HEK293T (cell line): ENCODE results near the gene SNRNP200.

Source experiments
- ARNT ChIP-seq: fragments of 450-650 bp; IDR thresholded peaks from 2 replicates; pipeline ENCODE4 v1.6.1; 2017; ENCODE audit warnings: mild to moderate bottlenecking
- BHLHE40 ChIP-seq: fragments of 450-650 bp; IDR thresholded peaks from 2 replicates; pipeline ENCODE4 v1.6.1; 2016; ENCODE audit warnings: mild to moderate bottlenecking, moderate library complexity, borderline replicate concordance
- CTBP1 ChIP-seq: fragments of 450-650 bp; IDR thresholded peaks from 2 replicates; pipeline ENCODE4 v1.6.1; 2016; ENCODE audit warnings: borderline replicate concordance
- ELF4 ChIP-seq: fragments of 450-650 bp; IDR thresholded peaks from 2 replicates; pipeline ENCODE4 v1.6.1; 2017; ENCODE audit warnings: antibody characterized with exemption
- FOXA1 ChIP-seq: fragments of 450-650 bp; IDR thresholded peaks from 2 replicates; pipeline ENCODE4 v1.6.1; 2016; ENCODE audit warnings: mild to moderate bottlenecking
- FOXK2 ChIP-seq: fragments of 450-650 bp; IDR thresholded peaks from 2 replicates; pipeline ENCODE4 v1.6.1; 2016; ENCODE audit warnings: mild to moderate bottlenecking
- FOXM1 ChIP-seq: fragments of 450-650 bp; IDR thresholded peaks from 2 replicates; pipeline ENCODE4 v1.6.1; 2017; ENCODE audit warnings: mild to moderate bottlenecking, borderline replicate concordance
- HDGF ChIP-seq: fragments of 450-650 bp; IDR thresholded peaks from 2 replicates; pipeline ENCODE4 v1.6.1; 2017; ENCODE audit warnings: antibody characterized with exemption, borderline replicate concordance
- LEF1 ChIP-seq: fragments of 450-650 bp; IDR thresholded peaks from 2 replicates; pipeline ENCODE4 v1.6.1; 2017; ENCODE audit warnings: mild to moderate bottlenecking, borderline replicate concordance
- SP1 ChIP-seq: fragments of 450-650 bp; IDR thresholded peaks from 2 replicates; pipeline ENCODE4 v1.6.1; 2017
- SUZ12 ChIP-seq: fragments of 450-650 bp; IDR thresholded peaks from 2 replicates; pipeline ENCODE4 v1.6.1; 2016; ENCODE audit warnings: mild to moderate bottlenecking
- TARDBP ChIP-seq: fragments of 450-650 bp; IDR thresholded peaks from 2 replicates; pipeline ENCODE4 v1.6.1; 2016
- ZNF384 ChIP-seq: fragments of 450-650 bp; IDR thresholded peaks from 2 replicates; pipeline ENCODE4 v1.6.1; 2016
- TF ChIP-seq, protein P1 (sequence below): fragments of 450-650 bp; IDR thresholded peaks from 2 replicates; pipeline ENCODE4 v1.6.1; 2016

DNA sequence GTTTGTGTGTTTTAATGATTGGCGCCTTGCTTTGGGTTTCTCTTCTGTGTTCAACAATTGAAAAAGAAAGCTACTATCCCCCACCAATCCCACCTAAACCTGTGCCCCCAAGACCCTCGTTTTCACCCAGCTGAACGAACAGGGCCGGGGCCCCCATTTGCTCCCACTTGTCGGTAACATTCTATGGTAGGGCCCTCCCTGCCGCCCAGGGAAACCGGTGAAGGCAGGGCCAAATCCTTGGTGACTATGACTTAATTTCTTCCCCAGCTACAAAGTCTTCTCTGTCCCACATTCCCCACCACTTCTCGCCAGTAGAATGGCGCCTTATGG lies 598 bp upstream of the SNRNP200 start:
- no peak for TF ChIP-seq FOXA1
- TF ChIP-seq ELF4: no peak
- TF ChIP-seq ARNT: no peak
- TF ChIP-seq, protein P1, sequence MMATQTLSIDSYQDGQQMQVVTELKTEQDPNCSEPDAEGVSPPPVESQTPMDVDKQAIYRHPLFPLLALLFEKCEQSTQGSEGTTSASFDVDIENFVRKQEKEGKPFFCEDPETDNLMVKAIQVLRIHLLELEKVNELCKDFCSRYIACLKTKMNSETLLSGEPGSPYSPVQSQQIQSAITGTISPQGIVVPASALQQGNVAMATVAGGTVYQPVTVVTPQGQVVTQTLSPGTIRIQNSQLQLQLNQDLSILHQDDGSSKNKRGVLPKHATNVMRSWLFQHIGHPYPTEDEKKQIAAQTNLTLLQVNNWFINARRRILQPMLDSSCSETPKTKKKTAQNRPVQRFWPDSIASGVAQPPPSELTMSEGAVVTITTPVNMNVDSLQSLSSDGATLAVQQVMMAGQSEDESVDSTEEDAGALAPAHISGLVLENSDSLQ: no peak
- no peak for TF ChIP-seq CTBP1
- no peak for TF ChIP-seq BHLHE40
- no peak for TF ChIP-seq SP1
- TF ChIP-seq LEF1: no peak
- TF ChIP-seq FOXK2: no peak
- no peak for TF ChIP-seq TARDBP
- TF ChIP-seq HDGF: no peak
- TF ChIP-seq ZNF384: no peak
- no peak for TF ChIP-seq FOXM1
- TF ChIP-seq SUZ12: no peak
